LNCAP (cell line): ENCODE data around the gene C11orf86.

Experiments
- CTCF ChIP-seq: fragments of 450-650 bp; IDR thresholded peaks from 2 replicates; pipeline ENCODE4 v1.5.1; 2017; ENCODE audit warnings: mild to moderate bottlenecking

C11orf86 gene

GRCh38 chr11:67024966-67025365, 49.9 kb downstream of the C11orf86 start:
- no peak for TF ChIP-seq CTCF

- no peak for TF ChIP-seq CTCF
Measured at GRCh38 chr11:67025750-67026149, 50.6 kb downstream of the C11orf86 start.
